SK-N-DZ (cell line): Measurements from ENCODE around the gene PYROXD2.

Source experiments
- small RNA-seq, 2 experiments: library from RNA; depleted of rRNA; stranded (forward); fragments of <200 nt; gene quantifications; one replicate each; pipeline ENCODE3, GENCODE V24; 2014

Gene PYROXD2

Small RNAs within 50 kb of the gene (small RNA-seq; reads per million reads assigned to genes)
- 0 reads per million in 2 experiments for gene MIR4685
